Central memory CD8-positive, alpha-beta T cell (primary cell): Measurements from ENCODE around the gene ZFP36L1.

Source experiments
- ATAC-seq: fragments of 150-1000 bp; cut with Tn5 transposase; replicated peaks from 2 replicates; pipeline ENCODE4 v1.10.0; 2022; ENCODE audit warnings: mild to moderate bottlenecking, moderate FRiP score, moderate number of reproducible peaks; ENCODE audit not compliant: poor library complexity, severe bottlenecking; ENCODE audit errors: extremely low read depth
- DNase-seq, 2 donors: peaks; one replicate each; pipeline ENCODE4 v3.0.0; 2021; ENCODE audit warnings: low spot score in 2 of 2
- H3K27ac Mint-ChIP-seq: one replicate; pipeline ENCODE4 v1.8.0; 2022; ENCODE audit warnings: low read depth, mild to moderate bottlenecking, moderate library complexity, mixed read lengths
- H3K27me3 Mint-ChIP-seq: one replicate; pipeline ENCODE4 v1.8.0; 2022; ENCODE audit warnings: mixed read lengths
- H3K36me3 Mint-ChIP-seq: one replicate; pipeline ENCODE4 v1.8.0; 2022; ENCODE audit warnings: mild to moderate bottlenecking, moderate library complexity, mixed read lengths; ENCODE audit not compliant: insufficient read depth
- H3K4me1 Mint-ChIP-seq: one replicate; pipeline ENCODE4 v1.8.0; 2022; ENCODE audit warnings: mixed read lengths
- H3K4me3 Mint-ChIP-seq: one replicate; pipeline ENCODE4 v1.8.0; 2022; ENCODE audit warnings: mild to moderate bottlenecking, moderate library complexity, mixed read lengths
- H3K9me3 Mint-ChIP-seq: one replicate; pipeline ENCODE4 v1.8.0; 2022; ENCODE audit warnings: mixed read lengths

Gene ZFP36L1

GRCh38 chr14:68740788-68741476 is 51.9 kb downstream of the ZFP36L1 start:
- no peaks in the 10 kb centered on the region for H3K27me3 Mint-ChIP-seq
- H3K36me3 Mint-ChIP-seq: peaks cover 1% of the 10 kb centered on the region
- no peak overlapping the region for H3K27ac Mint-ChIP-seq
- H3K4me3 Mint-ChIP-seq: no peak overlapping the region
- DNase-seq (no peak), ATAC-seq (no peak)
- H3K4me1 Mint-ChIP-seq: peaks cover 19% of the 10 kb centered on the region
- H3K9me3 Mint-ChIP-seq: no peaks in the 10 kb centered on the region

- Mint-ChIP-seq H3K4me3 (no peak overlapping the region), H3K9me3 (no peaks in the 10 kb centered on the region), H3K27me3 (no peaks in the 10 kb centered on the region), H3K4me1 (peaks cover 27% of the 10 kb centered on the region), H3K27ac (no peak overlapping the region), H3K36me3 (peaks cover 1% of the 10 kb centered on the region)
- no peak for ATAC-seq
- DNase-seq: no peak
Observed at GRCh38 chr14:68739701-68740100, 53.2 kb downstream of the ZFP36L1 start.

GRCh38 chr14:68738559-68738958 is 54.3 kb downstream of the ZFP36L1 start:
- ATAC-seq: no peak
- Mint-ChIP-seq H3K27me3 (no peaks in the 10 kb centered on the region), H3K4me1 (peaks cover 36% of the 10 kb centered on the region), H3K27ac (peak overlapping the region; percentile 86), H3K36me3 (peaks cover 1% of the 10 kb centered on the region), H3K4me3 (no peak overlapping the region), H3K9me3 (no peaks in the 10 kb centered on the region)
- no peak for DNase-seq
